Measurements from ENCODE around the gene NCK2.
A peak's percentile ranks its signal among the peaks of the same experiment; 100 is the strongest.

Gene NCK2

DNA sequence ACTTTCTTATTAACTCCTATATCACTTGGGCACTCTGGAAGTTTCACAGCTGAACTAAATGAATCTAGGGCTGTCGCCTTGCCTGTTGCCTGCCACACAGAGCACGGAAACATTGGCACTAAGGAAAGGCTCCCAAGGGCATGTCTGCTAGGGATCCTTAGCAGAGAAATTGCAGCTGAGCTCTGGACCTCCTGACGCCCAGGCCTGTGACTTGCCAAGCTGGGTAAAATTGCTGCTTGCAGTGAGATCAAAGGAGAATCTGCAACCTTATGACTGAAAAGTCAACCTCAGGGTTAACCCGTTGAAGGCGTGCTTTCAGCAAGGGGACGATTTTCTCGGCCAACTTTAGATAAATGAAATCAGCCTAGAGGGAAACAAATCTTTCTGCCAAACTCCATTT lies 189.8 kb downstream of the NCK2 start:
- no peak overlapping the region for H3K14ac ChIP-seq (ENCODE audit: low read length)
- no peak overlapping the region for H2AK5ac ChIP-seq (ENCODE audit: low read depth, low read length)
- H3K9ac ChIP-seq (ENCODE audit: low read depth, low read length, poor library complexity) = no peak overlapping the region
- no peak overlapping the region for H3K18ac ChIP-seq (ENCODE audit: low read length)
- no peak overlapping the region for H4K91ac ChIP-seq (ENCODE audit: low read depth, low read length, poor library complexity)
- peaks cover 5 to 7% of the 10 kb centered on the region in 2 donors for H3K9me3 ChIP-seq (replicated peaks in 1 of 2; ENCODE audit: control insufficient read depth in 2 of 2, insufficient read depth in 1 of 2, low read depth in 1 of 2, low read length in 2 of 2)
- H4K8ac ChIP-seq (ENCODE audit: low read depth, low read length) = no peak overlapping the region
- no peak overlapping the region for H2BK5ac ChIP-seq (ENCODE audit: low read length)
- H3K27me3 ChIP-seq (ENCODE audit: control insufficient read depth in 3 of 3, insufficient read depth in 3 of 3, low read depth in 1 of 3, low read length in 3 of 3) = peaks cover 0 to 2% (median 0%) of the 10 kb centered on the region in 3 experiments
- H2AFZ ChIP-seq (ENCODE audit: low read length) = no peak overlapping the region
- no peak overlapping the region for H2BK12ac ChIP-seq (ENCODE audit: low read length)
- no peaks in the 10 kb centered on the region for H3K36me3 ChIP-seq (replicated peaks in 1 of 2; ENCODE audit: control insufficient read depth in 2 of 2, insufficient read depth in 2 of 2, low read length in 2 of 2)
- H2BK120ac ChIP-seq (ENCODE audit: low read depth, low read length) = no peak overlapping the region
- DNase-seq (ENCODE audit: low spot score) = no peak
- H3K27ac ChIP-seq (replicated peaks; ENCODE audit: low read length) = no peak overlapping the region
- H2BK15ac ChIP-seq (ENCODE audit: low read length) = no peak overlapping the region
- H3K4ac ChIP-seq (ENCODE audit: low read length) = no peak overlapping the region
- H3K79me1 ChIP-seq (ENCODE audit: low read depth, low read length) = no peaks in the 10 kb centered on the region
- no peak overlapping the region for H3K4me3 ChIP-seq (ENCODE audit: low read length in 2 of 2)
- H3K4me1 ChIP-seq (ENCODE audit: control insufficient read depth in 2 of 2, insufficient read depth in 1 of 2, low read depth in 1 of 2, low read length in 2 of 2) = no peaks in the 10 kb centered on the region
- no peak overlapping the region for H3K23ac ChIP-seq (ENCODE audit: low read depth, low read length, poor library complexity)
- no peak overlapping the region for H3K4me2 ChIP-seq (ENCODE audit: insufficient read depth, low read length, poor library complexity, severe bottlenecking)
- no CpG with 5 or more reads among the region's 7 CpGs for WGBS, 2 donors (ENCODE audit: extremely low coverage in 2 of 2, insufficient read length in 2 of 2, insufficient replicate concordance in 1 of 2)

- no peaks in the 10 kb centered on the region for H3K4me1 ChIP-seq (ENCODE audit: control insufficient read depth in 2 of 2, insufficient read depth in 1 of 2, low read depth in 1 of 2, low read length in 2 of 2)
- H3K18ac ChIP-seq (ENCODE audit: low read length) = no peak overlapping the region
- H4K8ac ChIP-seq (ENCODE audit: low read depth, low read length) = no peak overlapping the region
- DNase-seq (ENCODE audit: low spot score) = no peak
- no peak overlapping the region for H2AK5ac ChIP-seq (ENCODE audit: low read depth, low read length)
- H3K4me3 ChIP-seq (ENCODE audit: low read length in 2 of 2) = no peak overlapping the region
- H4K91ac ChIP-seq (ENCODE audit: low read depth, low read length, poor library complexity) = no peak overlapping the region
- no peak overlapping the region for H2BK15ac ChIP-seq (ENCODE audit: low read length)
- no peak overlapping the region for H3K14ac ChIP-seq (ENCODE audit: low read length)
- no peak overlapping the region for H2BK120ac ChIP-seq (ENCODE audit: low read depth, low read length)
- no peak overlapping the region for H2BK5ac ChIP-seq (ENCODE audit: low read length)
- no peak overlapping the region for H3K23ac ChIP-seq (ENCODE audit: low read depth, low read length, poor library complexity)
- no peak overlapping the region for H3K4me2 ChIP-seq (ENCODE audit: insufficient read depth, low read length, poor library complexity, severe bottlenecking)
- H3K27me3 ChIP-seq (ENCODE audit: control insufficient read depth in 3 of 3, insufficient read depth in 3 of 3, low read depth in 1 of 3, low read length in 3 of 3) = no peaks in the 10 kb centered on the region
- no peak overlapping the region for H3K4ac ChIP-seq (ENCODE audit: low read length)
- no peaks in the 10 kb centered on the region for H3K36me3 ChIP-seq (replicated peaks in 1 of 2; ENCODE audit: control insufficient read depth in 2 of 2, insufficient read depth in 2 of 2, low read length in 2 of 2)
- no peak overlapping the region for H3K27ac ChIP-seq (replicated peaks; ENCODE audit: low read length)
- H3K9ac ChIP-seq (ENCODE audit: low read depth, low read length, poor library complexity) = no peak overlapping the region
- WGBS, 2 donors (ENCODE audit: extremely low coverage in 2 of 2, insufficient read length in 2 of 2, insufficient replicate concordance in 1 of 2) = no CpG with 5 or more reads among the region's 3 CpGs
- peaks cover 5 to 7% of the 10 kb centered on the region in 2 donors for H3K9me3 ChIP-seq (replicated peaks in 1 of 2; ENCODE audit: control insufficient read depth in 2 of 2, insufficient read depth in 1 of 2, low read depth in 1 of 2, low read length in 2 of 2)
- no peak overlapping the region for H2BK12ac ChIP-seq (ENCODE audit: low read length)
- no peaks in the 10 kb centered on the region for H3K79me1 ChIP-seq (ENCODE audit: low read depth, low read length)
- no peak overlapping the region for H2AFZ ChIP-seq (ENCODE audit: low read length)
These were observed 190.4 kb downstream of the NCK2 start for GRCh38 chr2:105935063-105935462.

GRCh38 chr2:105936954-105937353 lies 192.2 kb downstream of the NCK2 start:
- Histone ChIP-seq H3K18ac (ENCODE audit: low read length) (peak overlapping the region; percentile 7), H2BK15ac (ENCODE audit: low read length) (no peak overlapping the region), H4K8ac (ENCODE audit: low read depth, low read length) (no peak overlapping the region), H3K27ac (replicated peaks; ENCODE audit: low read length) (no peak overlapping the region), H3K4ac (ENCODE audit: low read length) (no peak overlapping the region), H2AFZ (ENCODE audit: low read length) (no peak overlapping the region), H3K9ac (ENCODE audit: low read depth, low read length, poor library complexity) (no peak overlapping the region), H3K4me1 (ENCODE audit: control insufficient read depth in 2 of 2, insufficient read depth in 1 of 2, low read depth in 1 of 2, low read length in 2 of 2) (no peaks in the 10 kb centered on the region), H2AK5ac (ENCODE audit: low read depth, low read length) (no peak overlapping the region), H2BK5ac (ENCODE audit: low read length) (no peak overlapping the region), H3K23ac (ENCODE audit: low read depth, low read length, poor library complexity) (no peak overlapping the region), H3K14ac (ENCODE audit: low read length) (no peak overlapping the region), H3K4me2 (ENCODE audit: insufficient read depth, low read length, poor library complexity, severe bottlenecking) (no peak overlapping the region), H3K4me3 (ENCODE audit: low read length in 2 of 2) (no peak overlapping the region), H2BK120ac (ENCODE audit: low read depth, low read length) (no peak overlapping the region), H3K9me3 (replicated peaks in 1 of 2; ENCODE audit: control insufficient read depth in 2 of 2, insufficient read depth in 1 of 2, low read depth in 1 of 2, low read length in 2 of 2) (peaks cover 7 to 10% of the 10 kb centered on the region in 2 donors), H2BK12ac (ENCODE audit: low read length) (no peak overlapping the region), H3K79me1 (ENCODE audit: low read depth, low read length) (no peaks in the 10 kb centered on the region), H3K27me3 (ENCODE audit: control insufficient read depth in 3 of 3, insufficient read depth in 3 of 3, low read depth in 1 of 3, low read length in 3 of 3) (no peaks in the 10 kb centered on the region), H3K36me3 (replicated peaks in 1 of 2; ENCODE audit: control insufficient read depth in 2 of 2, insufficient read depth in 2 of 2, low read length in 2 of 2) (no peaks in the 10 kb centered on the region), H4K91ac (ENCODE audit: low read depth, low read length, poor library complexity) (peak overlapping the region; percentile 56)
- no peak for DNase-seq (ENCODE audit: low spot score)
- WGBS, 2 donors (ENCODE audit: extremely low coverage in 2 of 2, insufficient read length in 2 of 2, insufficient replicate concordance in 1 of 2) = 100% methylated on average over 1 to 2 of the region's 6 CpGs

- no peak overlapping the region for H3K4me3 ChIP-seq (ENCODE audit: low read length in 2 of 2)
- H3K9me3 ChIP-seq (replicated peaks in 1 of 2; ENCODE audit: control insufficient read depth in 2 of 2, insufficient read depth in 1 of 2, low read depth in 1 of 2, low read length in 2 of 2) = peaks cover 7 to 10% of the 10 kb centered on the region in 2 donors
- no peak overlapping the region for H3K14ac ChIP-seq (ENCODE audit: low read length)
- no peak overlapping the region for H2AK5ac ChIP-seq (ENCODE audit: low read depth, low read length)
- H3K4me1 ChIP-seq (ENCODE audit: control insufficient read depth in 2 of 2, insufficient read depth in 1 of 2, low read depth in 1 of 2, low read length in 2 of 2) = no peaks in the 10 kb centered on the region
- H3K9ac ChIP-seq (ENCODE audit: low read depth, low read length, poor library complexity) = no peak overlapping the region
- no peak for DNase-seq (ENCODE audit: low spot score)
- H4K8ac ChIP-seq (ENCODE audit: low read depth, low read length) = no peak overlapping the region
- H3K18ac ChIP-seq (ENCODE audit: low read length) = no peak overlapping the region
- H2BK5ac ChIP-seq (ENCODE audit: low read length) = no peak overlapping the region
- no peak overlapping the region for H4K91ac ChIP-seq (ENCODE audit: low read depth, low read length, poor library complexity)
- no peak overlapping the region for H2BK12ac ChIP-seq (ENCODE audit: low read length)
- H3K4me2 ChIP-seq (ENCODE audit: insufficient read depth, low read length, poor library complexity, severe bottlenecking) = no peak overlapping the region
- no peak overlapping the region for H3K4ac ChIP-seq (ENCODE audit: low read length)
- no peak overlapping the region for H2AFZ ChIP-seq (ENCODE audit: low read length)
- H3K23ac ChIP-seq (ENCODE audit: low read depth, low read length, poor library complexity) = no peak overlapping the region
- no peaks in the 10 kb centered on the region for H3K27me3 ChIP-seq (ENCODE audit: control insufficient read depth in 3 of 3, insufficient read depth in 3 of 3, low read depth in 1 of 3, low read length in 3 of 3)
- WGBS, 2 donors (ENCODE audit: extremely low coverage in 2 of 2, insufficient read length in 2 of 2, insufficient replicate concordance in 1 of 2) = no CpG with 5 or more reads among the region's 6 CpGs
- no peak overlapping the region for H3K27ac ChIP-seq (replicated peaks; ENCODE audit: low read length)
- H3K79me1 ChIP-seq (ENCODE audit: low read depth, low read length) = no peaks in the 10 kb centered on the region
- no peak overlapping the region for H2BK15ac ChIP-seq (ENCODE audit: low read length)
- no peak overlapping the region for H2BK120ac ChIP-seq (ENCODE audit: low read depth, low read length)
- H3K36me3 ChIP-seq (replicated peaks in 1 of 2; ENCODE audit: control insufficient read depth in 2 of 2, insufficient read depth in 2 of 2, low read length in 2 of 2) = no peaks in the 10 kb centered on the region
These were observed 192.9 kb downstream of the NCK2 start for GRCh38 chr2:105937498-105938097.
